HG02571 (cell line): ENCODE results near the gene MTR.

Source experiments
- ATAC-seq: cut with Tn5 transposase; IDR thresholded peaks from one replicate; pipeline ENCODE4 v1.9.1; 2021; ENCODE audit warnings: mild to moderate bottlenecking, moderate library complexity; ENCODE audit not compliant: unreplicated experiment

The MTR gene

DNA sequence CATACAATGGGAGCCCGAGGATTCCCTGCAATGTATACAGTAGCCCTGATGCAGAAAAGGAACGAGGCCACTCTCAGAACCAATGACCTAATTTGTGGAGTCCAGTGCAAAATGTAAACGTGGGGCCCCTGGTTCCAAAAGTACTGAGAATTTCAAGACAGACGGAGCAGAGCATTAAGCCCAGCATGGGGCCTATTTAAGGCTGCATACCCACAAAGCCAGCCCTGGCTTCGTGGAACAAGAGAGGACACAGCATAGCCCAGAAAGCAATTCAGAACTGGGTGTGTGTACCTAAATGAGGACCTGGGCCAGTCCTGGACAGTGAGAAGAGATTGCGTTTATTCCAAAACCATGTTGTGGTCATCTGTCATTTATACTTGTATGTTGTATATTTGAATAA, 153.9 kb downstream of the MTR start:
- ATAC-seq: no peak

DNA sequence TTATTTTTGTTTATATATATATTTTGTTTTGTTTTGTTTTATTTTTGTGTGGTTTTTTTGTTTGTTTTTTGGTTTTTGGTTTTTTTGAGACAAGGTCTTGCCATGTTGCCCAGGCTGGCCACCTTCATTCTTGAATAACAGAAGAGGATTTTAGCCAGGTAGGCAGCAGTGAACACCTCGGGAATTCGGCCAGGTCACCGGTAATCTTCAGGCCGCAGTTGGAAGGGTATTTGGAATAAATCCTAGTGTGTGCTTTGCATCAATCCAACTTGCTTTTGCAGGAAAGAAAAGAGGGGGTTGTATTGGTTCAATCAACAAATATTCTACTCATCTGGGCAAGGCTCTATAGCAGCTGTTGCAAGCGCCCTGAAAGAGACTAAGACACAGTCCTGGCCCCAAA, 155.3 kb downstream of the MTR start:
- ATAC-seq: no peak

DNA sequence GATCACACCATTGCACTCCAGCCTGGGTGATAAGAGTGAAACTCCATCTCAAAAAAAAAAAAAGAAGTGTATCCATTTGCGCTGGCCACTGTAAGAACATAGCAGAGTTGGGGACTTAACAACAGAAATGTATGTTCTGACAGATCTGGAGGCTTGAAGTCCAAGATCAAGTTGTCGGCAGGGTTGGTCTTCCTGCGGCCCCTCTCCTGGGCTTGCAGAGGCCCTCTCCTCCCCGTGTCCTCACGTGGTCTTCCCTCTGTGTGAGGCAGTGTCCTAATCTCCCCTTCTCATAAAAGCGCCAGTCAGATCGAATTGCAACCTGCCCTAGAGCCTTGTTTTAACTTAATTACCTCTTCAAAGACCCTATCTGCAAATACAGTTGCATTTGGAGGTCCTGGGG, 156.6 kb downstream of the MTR start:
- ATAC-seq: no peak

DNA sequence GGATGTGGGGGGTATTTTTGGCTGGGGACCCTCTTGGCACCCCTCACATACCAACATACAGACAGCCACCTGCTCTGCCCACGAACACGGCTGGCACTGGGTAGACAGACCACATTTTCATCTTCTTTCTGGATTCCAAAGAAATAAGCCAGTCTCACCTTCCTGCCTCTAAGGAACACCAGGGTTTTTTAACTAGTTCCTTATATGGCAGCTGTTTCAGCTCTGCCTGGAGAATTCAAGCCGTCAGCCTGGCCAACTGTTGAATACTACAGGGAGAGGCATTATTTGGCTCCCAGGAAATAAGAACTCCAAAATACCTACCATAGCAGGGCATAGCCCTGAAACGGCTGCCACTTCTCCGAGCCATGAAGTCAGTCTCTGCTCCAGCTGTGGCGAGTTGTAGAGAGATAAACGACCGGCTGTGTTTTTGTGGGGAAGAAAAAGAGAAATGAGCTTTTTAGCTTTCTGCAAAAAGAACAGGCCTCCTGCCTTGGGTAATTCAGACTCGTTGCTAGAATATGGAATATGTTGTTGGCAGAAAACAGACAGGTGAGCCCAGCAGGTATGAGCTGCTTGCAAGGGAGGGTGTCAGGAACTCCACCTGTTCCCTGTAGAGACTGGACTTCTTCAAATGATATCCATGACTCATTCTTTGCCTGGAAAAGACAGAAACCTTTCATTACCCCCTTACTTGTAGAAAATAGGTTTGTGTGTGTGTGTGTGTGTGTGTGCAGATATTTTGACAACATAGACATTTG, 157.3 kb downstream of the MTR start:
- no peak for ATAC-seq

DNA sequence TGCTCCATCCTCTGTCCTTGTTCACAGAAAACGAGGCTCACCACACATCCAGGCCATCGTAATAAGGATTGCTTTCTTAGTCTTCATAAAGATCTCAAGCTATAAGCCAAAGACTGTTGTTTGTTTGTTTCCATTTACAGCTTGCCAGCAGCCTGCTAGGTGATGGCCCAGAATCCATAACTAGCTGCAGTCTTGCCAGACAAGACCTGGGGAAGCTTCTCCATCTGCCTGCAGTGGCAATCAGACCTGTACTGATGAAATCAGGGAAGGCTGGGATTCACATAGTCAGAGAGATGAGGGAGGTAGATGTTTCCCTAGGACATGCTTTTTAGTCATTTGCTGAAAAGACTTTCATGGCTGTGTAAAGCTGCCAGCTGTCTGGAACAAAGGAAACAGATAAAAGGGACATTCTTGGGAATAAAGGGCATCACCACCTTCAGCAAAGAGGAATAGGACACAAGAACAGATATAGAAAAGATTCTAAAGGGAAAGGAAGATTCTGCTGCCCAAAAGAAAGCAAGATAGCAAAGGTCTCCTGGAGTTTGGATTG, 158.1 kb downstream of the MTR start:
- no peak for ATAC-seq
